OCI-LY7 (cell line): ENCODE measurements around the gene PRR30. TPM values are rescaled to one million over a fixed set of nuclear protein-coding genes. Genes with fewer than 3 reads are reported as not detected.

Experiments used
- BruUV-seq: library from RNA; stranded (reverse); fragments of 400-500 nt; replicated peaks from 2 replicates; lab custom pipeline; 2021; lab: Mats Ljungman, UMichigan
- CTCF ChIA-PET: fragments of 300-600 bp; sonication (Branson Sonifier 250); formaldehyde crosslinking; loops from one replicate; lab custom pipeline; 2022; ENCODE audit warnings: antibody characterized with exemption; ENCODE audit not compliant: unreplicated experiment; lab: Charles Lee
- POLR2A ChIA-PET: fragments of 300-600 bp; sonication (Branson Sonifier 250); formaldehyde crosslinking; loops from one replicate; lab custom pipeline; 2022; ENCODE audit warnings: antibody characterized with exemption; lab: Charles Lee
- DNase-seq: peaks from one replicate; pipeline ENCODE4 v3.0.0-alpha.2; 2015; ENCODE audit warnings: low spot score
- H2AFZ ChIP-seq: fragments of 200-600 bp; sonication (generic), shearing (Covaris generic); 2 replicates; pipeline ENCODE4 v1.6.1; 2014; ENCODE audit warnings: mild to moderate bottlenecking, antibody characterized with exemption, low read length, moderate library complexity
- H3K27ac ChIP-seq: fragments of 200-600 bp; sonication (generic); 2 replicates; pipeline ENCODE4 v1.5.1; 2014; ENCODE audit warnings: mixed run types, low read depth, mild to moderate bottlenecking, moderate library complexity, low read length, inconsistent platforms; ENCODE audit not compliant: poor library complexity, severe bottlenecking
- H3K36me3 ChIP-seq: fragments of 200-600 bp; sonication (generic); 2 replicates; pipeline ENCODE4 v1.6.1; 2014; ENCODE audit warnings: mild to moderate bottlenecking, antibody characterized with exemption, low read length, moderate library complexity, mixed read lengths; ENCODE audit not compliant: insufficient read depth
- H3K4me1 ChIP-seq: fragments of 200-600 bp; sonication (generic); 2 replicates; pipeline ENCODE4 v1.5.1; 2014; ENCODE audit warnings: mild to moderate bottlenecking, low read length; ENCODE audit not compliant: insufficient read depth, poor library complexity, severe bottlenecking
- H3K4me2 ChIP-seq: fragments of 200-600 bp; sonication (generic); 2 replicates; pipeline ENCODE4 v1.6.1; 2014; ENCODE audit warnings: mild to moderate bottlenecking, low read length
- H3K4me3 ChIP-seq: fragments of 200-600 bp; sonication (generic); 2 replicates; pipeline ENCODE4 v1.5.1; 2014; ENCODE audit warnings: mild to moderate bottlenecking, low read depth, low read length; ENCODE audit not compliant: poor library complexity, severe bottlenecking
- H3K79me2 ChIP-seq: fragments of 200-600 bp; sonication (generic); 2 replicates; pipeline ENCODE4 v1.6.1; 2016; ENCODE audit warnings: low read depth, mild to moderate bottlenecking, low read length, moderate library complexity, mixed read lengths; ENCODE audit not compliant: insufficient read depth
- H3K9me2 ChIP-seq: fragments of 200-600 bp; sonication (generic); 2 replicates; pipeline ENCODE4 v1.6.1; 2016; ENCODE audit warnings: mild to moderate bottlenecking, low read length, mixed read lengths; ENCODE audit not compliant: insufficient read depth
- H3K9me3 ChIP-seq: fragments of 200-600 bp; sonication (generic); 2 replicates; pipeline ENCODE4 v1.6.1; 2014; ENCODE audit warnings: mild to moderate bottlenecking, mixed run types, low read length, mixed read lengths
- H4K20me1 ChIP-seq: fragments of 200-600 bp; sonication (generic); 2 replicates; pipeline ENCODE4 v1.6.1; 2014; ENCODE audit warnings: mild to moderate bottlenecking, antibody characterized with exemption, low read length, moderate library complexity, mixed read lengths; ENCODE audit not compliant: insufficient read depth
- EZH2phosphoT487 ChIP-seq: fragments of 200-600 bp; sonication (generic); IDR thresholded peaks from 2 replicates; pipeline ENCODE4 v1.6.1; 2018; ENCODE audit warnings: low read depth, borderline replicate concordance, mild to moderate bottlenecking, mixed run types, antibody characterized with exemption, low read length, moderate library complexity, mixed read lengths
- intact Hi-C: fragments of 100-400 bp; cut with micrococcal nuclease; formaldehyde crosslinking; loops from one replicate; pipeline ENCODE4 v1.10.0; 2022; ENCODE audit not compliant: unreplicated experiment
- total RNA-seq, 2 experiments: library from RNA; depleted of rRNA in 1 of 2; stranded (reverse); fragments of >200 nt in 1 of 2; shearing (Covaris generic) in 1 of 2; gene quantifications; 2 replicates each; pipeline ENCODE4 v1.2.3, GENCODE V29; 2014 to 2022
- TF ChIP-seq, protein P1 (sequence below): fragments of 200-600 bp; sonication (generic); conservative IDR thresholded peaks from 2 replicates; pipeline ENCODE4 v1.5.1; 2014; ENCODE audit warnings: mild to moderate bottlenecking, antibody characterized with exemption, low read length, moderate library complexity, mixed read lengths

Gene PRR30
- total RNA-seq, 2 experiments from 2014 or later: not detected

DNA sequence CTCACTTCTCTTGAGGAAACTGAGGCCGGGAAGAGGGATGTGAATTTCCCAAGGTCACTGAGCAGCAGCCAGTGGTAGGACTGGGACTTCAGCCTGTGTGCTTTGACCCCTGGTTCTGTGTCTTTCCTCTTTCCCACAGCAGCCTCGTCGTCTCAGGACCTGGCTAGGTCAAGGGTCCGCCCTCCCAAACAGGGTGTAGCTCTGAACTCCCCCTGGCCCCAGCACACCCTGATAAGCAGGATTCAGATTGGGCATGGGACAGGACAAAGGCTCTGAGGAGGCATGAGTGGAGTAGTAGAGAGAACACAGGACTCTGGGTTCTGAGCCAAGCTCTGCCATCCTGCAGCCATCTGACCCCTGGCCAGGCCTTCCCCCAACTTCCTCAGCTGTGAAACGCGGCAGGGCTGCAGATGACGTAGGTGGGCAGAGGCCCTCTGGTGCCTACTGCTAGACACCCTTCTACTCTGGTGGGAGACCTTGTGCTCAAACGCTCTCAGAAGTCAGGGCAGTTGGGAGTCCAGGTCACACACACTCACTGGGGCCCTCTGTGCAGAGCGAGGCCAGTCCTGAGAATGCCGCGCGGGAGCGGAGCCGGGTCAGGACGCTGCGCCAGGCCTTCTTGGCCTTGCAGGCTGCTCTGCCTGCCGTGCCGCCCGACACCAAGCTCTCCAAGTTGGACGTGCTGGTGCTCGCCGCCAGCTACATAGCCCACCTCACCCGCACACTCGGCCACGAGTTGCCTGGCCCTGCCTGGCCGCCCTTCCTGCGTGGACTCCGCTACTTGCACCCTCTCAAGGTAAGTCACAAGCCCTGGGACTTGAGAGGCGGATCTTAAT is 10.6 kb upstream of the PRR30 start:
- no peaks in the 10 kb centered on the region for H3K9me2 ChIP-seq
- intact Hi-C loops: no loop called here
- BruUV-seq: no TSS peak
- ChIA-PET CTCF (no interaction called here), POLR2A (interaction anchor here (1.6 kb wide), 1 partner anchor 11 kb away, joined by 4 read pairs; no protein-coding TSS in a partner anchor)
- TF ChIP-seq, protein P1, sequence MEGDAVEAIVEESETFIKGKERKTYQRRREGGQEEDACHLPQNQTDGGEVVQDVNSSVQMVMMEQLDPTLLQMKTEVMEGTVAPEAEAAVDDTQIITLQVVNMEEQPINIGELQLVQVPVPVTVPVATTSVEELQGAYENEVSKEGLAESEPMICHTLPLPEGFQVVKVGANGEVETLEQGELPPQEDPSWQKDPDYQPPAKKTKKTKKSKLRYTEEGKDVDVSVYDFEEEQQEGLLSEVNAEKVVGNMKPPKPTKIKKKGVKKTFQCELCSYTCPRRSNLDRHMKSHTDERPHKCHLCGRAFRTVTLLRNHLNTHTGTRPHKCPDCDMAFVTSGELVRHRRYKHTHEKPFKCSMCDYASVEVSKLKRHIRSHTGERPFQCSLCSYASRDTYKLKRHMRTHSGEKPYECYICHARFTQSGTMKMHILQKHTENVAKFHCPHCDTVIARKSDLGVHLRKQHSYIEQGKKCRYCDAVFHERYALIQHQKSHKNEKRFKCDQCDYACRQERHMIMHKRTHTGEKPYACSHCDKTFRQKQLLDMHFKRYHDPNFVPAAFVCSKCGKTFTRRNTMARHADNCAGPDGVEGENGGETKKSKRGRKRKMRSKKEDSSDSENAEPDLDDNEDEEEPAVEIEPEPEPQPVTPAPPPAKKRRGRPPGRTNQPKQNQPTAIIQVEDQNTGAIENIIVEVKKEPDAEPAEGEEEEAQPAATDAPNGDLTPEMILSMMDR: no peak
- no peak for TF ChIP-seq EZH2phosphoT487
- no peaks in the 10 kb centered on the region for H3K9me3 ChIP-seq
- H3K79me2 ChIP-seq: no peaks in the 10 kb centered on the region
- no peaks in the 10 kb centered on the region for H4K20me1 ChIP-seq
- DNase-seq: no peak
- H3K27ac ChIP-seq: no peak overlapping the region
- no peak overlapping the region for H2AFZ ChIP-seq
- H3K4me3 ChIP-seq: no peak overlapping the region
- peaks cover 26% of the 10 kb centered on the region for H3K4me1 ChIP-seq
- H3K36me3 ChIP-seq: no peaks in the 10 kb centered on the region
- H3K4me2 ChIP-seq: no peak overlapping the region

DNA sequence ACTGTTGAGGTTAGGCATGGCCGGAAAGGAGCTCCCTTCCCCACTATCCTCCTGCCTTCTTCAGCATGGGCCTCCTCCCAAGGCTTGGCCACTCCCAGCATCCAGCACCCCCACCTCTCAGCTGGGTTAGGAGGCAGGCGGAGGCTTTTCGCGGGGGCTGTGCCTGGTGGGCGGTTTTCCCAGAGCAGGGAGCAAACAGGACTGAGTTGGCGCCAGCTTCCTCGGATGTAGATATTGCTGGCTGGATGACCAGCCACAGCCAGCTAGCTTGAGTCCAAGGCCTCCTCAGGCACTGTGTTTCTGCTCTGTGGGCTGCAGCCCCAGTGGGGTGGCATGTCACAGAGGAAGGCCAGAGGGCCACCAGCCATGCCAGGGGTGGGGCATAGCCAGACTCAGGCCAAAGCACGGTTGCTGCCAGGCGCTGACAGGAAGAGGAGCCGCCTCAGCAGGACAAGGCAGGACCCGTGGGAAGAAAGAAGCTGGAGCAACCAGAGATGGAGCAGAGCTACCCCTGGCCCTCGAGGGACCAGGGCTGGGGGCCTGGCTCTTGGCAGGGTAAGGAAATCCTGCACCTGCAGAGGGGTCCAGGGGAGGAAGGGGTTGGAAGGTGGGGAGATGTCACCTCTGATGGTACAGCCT is 9.7 kb upstream of the PRR30 start, which contains the start of gene TCF23:
TCF23 (plus strand) TSS at position 204 of the 639 bp plus-strand sequence; CDS start at position 334, 130 bp downstream.
- Histone ChIP-seq H3K9me3 (no peaks in the 10 kb centered on the region), H4K20me1 (no peaks in the 10 kb centered on the region), H3K4me1 (peaks cover 26% of the 10 kb centered on the region), H3K27ac (no peak within 1 kb of the TSS), H3K79me2 (no peaks in the 10 kb centered on the region), H3K4me2 (no peak within 1 kb of the TSS), H3K4me3 (no peak within 1 kb of the TSS), H2AFZ (no peak within 1 kb of the TSS), H3K36me3 (no peaks in the 10 kb centered on the region), H3K9me2 (no peaks in the 10 kb centered on the region)
- ChIA-PET CTCF (no interaction called here), POLR2A (interaction anchor here (0.7 to 1.6 kb wide), 2 partner anchors 12 to 26 kb away, joined by 3 to 4 read pairs; no protein-coding TSS in a partner anchor)
- BruUV-seq: no TSS peak
- DNase-seq: no peak
- TF ChIP-seq EZH2phosphoT487: no peak
- TF ChIP-seq, protein P1: no peak
- intact Hi-C loops: no loop called here
